SK-N-MC (cell line): ENCODE results near the gene APBA2.

Source experiments
- EZH2 ChIP-seq: fragments of 200-600 bp; sonication (generic); IDR thresholded peaks from one replicate; pipeline ENCODE4 v1.6.1; 2017; ENCODE audit warnings: antibody characterized with exemption
- FOXP2 ChIP-seq: optimal IDR thresholded peaks from 2 replicates; pipeline ENCODE3; 2011; ENCODE audit warnings: mild to moderate bottlenecking, moderate library complexity; ENCODE audit not compliant: insufficient read depth; ENCODE audit errors: extremely low read length, control extremely low read depth
- POLR2AphosphoS5 ChIP-seq: IDR thresholded peaks from 2 replicates; pipeline ENCODE4 v1.6.1; 2012; ENCODE audit warnings: mild to moderate bottlenecking, low read depth, low read length, borderline replicate concordance

DNA sequence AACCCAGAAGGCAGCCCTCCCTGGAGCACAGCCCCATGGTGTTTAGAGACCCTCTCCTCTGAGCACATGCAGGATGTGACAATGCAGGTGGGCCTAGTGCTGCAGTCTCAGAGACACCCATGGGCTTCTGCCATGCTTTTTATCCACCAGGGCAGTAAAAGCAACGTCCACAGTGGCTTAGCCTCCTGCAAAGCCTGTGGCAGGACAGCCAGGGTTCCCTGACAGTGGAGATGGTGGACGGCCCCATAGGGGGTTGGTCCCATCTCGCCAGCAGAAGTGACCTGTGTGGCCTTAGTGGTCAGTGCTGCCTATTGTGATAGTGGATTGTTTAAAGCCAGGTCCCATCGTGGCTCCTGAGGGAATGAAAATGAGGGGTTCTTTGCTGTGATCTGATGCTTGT, 46.6 kb downstream of the APBA2 start:
- TF ChIP-seq POLR2AphosphoS5, result no peak
- no peak for TF ChIP-seq EZH2
- no peak for TF ChIP-seq FOXP2
